ENCODE measurements around the gene KLF5.
"Not testable (repeated sequence)": the region's sequence is repeated elsewhere in the genome, so short reads cannot be mapped to it uniquely, and the experiment has no call there.

The KLF5 gene

GRCh38 chr13:73090116-73090822, 31.5 kb downstream of the KLF5 start:
- peak; percentile 68 to 92 (median 76) for DNase-seq

- DNase-seq = no peak
These were observed 32.0 kb downstream of the KLF5 start for GRCh38 chr13:73090823-73091187.

GRCh38 chr13:73092829-73093228, 34.0 kb downstream of the KLF5 start:
- peak in 1 of 3 experiments; percentile 16 for DNase-seq

- DNase-seq = no peak
These were observed 37.4 kb downstream of the KLF5 start for GRCh38 chr13:73096173-73096572.

DNA sequence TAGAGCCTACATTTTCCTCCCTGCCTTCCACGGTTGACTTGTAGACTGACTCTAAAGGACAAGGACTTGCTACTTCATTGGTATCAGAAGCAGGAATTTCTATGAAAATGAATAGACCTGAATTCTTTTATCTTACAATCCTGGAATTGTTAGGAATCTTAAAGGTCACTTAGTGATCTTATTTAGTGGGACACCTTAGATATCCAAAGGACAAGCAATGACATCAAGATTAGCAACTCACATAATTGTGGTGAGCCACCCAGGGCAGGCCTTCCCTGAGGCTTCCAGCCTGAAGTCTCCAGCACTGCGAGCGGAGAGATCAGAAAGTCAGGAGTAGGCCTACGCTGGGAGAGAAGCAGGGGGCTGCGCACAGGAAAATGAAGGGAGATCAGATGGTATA, 37.8 kb downstream of the KLF5 start:
- DNase-seq = no peak

- DNase-seq = not testable (repeated sequence)
These were observed 42.0 kb downstream of the KLF5 start for GRCh38 chr13:73100781-73101180.

DNA sequence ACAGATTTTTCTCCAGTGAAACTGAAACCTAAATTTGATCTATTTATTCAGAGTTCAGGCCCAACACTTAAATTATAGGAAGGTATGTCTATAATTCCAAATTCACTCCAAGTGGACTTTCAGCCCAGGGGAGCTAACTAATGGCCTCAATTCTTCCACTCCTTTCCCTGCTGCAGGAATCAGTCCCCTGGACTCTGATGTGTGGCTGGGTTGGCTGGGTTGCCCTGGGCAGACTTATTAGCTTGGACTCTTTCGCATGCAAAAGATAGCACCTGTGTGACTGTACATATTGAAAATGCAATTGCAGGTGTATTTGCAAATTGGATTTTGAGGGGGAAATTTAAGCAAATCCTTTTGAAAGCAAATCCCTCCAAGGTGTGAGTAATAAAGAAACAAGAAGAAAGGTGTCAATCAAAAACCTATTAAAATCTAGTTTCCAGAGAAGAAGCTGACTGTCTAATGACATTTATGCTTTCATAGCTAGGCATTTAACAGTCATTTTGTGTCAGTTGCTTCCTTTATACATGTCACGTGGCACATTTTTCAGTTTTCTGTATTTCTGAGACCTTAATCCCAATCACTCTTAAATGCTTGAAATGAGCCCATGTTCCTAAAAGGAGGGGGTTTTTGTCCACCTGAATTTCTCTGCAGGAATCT, 42.7 kb downstream of the KLF5 start:
- DNase-seq = no peak

GRCh38 chr13:73103238-73103637, 44.4 kb downstream of the KLF5 start:
- DNase-seq = peak in 1 of 3 experiments; percentile 77

DNA sequence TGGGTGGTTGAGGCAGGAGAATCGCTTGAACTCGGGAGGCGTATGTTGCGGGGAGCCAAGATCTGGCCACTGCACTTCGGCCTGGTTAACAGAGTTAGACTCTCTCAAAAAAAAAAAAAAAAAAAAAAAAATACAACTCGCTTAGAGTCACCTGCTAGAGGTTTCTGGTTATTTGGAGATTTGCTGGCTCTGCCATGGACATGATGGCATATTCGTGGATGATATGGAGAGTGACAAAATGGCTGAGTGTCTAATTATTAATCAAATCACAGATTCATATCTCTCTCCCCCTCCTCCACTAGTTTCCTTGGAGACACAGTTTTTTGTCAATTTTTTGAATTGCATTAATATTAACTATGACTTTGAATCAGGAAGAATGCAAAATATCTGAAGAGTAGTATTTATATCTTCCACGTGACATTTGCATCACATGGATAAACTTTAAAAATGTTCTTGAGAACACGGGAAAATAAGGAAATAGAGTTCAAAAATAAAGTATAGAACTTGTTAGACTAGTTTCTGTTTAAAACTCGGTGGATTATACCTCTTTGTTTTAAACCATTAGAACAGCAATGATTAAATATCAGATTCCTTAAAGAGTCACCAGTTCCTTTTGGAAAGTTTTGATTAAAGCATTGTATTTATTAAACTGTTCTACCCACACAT, 47.8 kb downstream of the KLF5 start:
- DNase-seq = no peak

DNA sequence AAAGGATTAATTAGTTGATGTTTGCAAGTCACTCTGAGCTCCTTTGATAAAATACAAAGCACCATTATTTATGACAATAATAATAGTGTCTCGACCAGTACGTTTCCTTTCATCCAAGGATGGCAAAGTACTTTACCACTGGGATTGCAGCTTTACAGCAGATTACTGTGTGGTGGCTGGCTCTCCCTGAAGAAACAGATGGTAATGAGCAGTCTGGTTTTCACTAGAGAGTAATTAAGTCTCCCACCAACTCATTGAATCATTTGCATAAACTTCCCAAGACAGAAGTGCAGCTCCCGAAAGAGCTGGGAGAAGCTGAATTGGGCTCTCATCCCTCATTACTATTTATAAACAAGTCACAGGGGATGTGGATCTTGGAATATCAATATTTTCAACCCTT, 48.7 kb downstream of the KLF5 start:
- peak in 2 of 3 experiments; percentile 19 to 72 for DNase-seq

GRCh38 chr13:73107970-73108369, 49.2 kb downstream of the KLF5 start:
- DNase-seq = peak; percentile 13 to 62 (median 51)

DNA sequence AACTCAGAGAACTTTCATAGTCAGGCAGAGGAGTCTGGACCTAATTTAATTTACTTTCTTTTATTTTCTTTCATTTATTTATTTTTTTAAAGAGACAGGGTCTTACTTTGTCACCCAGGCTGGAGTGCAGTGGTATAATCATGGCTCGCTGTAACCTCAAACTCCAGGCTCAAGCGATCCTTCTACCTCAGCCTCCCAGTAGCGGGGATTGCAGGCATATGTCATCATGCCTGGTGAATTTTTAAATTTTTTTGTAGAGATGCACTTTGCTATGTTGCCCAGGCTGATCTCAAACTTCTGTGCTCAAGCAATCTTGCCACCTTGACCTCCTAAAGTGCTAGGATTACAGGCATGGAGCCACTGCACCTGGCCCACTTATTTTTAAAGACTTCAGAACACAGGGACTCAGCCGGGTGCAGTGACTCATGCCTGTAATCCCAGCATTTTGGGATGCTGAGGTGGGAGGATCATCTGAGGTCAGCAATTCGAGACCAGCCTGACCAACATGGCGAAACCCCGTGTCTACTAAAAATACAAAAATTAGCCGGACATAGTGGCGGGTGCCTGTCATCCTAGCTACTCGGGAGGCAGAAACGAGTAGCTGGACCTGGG, 50.6 kb downstream of the KLF5 start:
- DNase-seq = no peak

DNA sequence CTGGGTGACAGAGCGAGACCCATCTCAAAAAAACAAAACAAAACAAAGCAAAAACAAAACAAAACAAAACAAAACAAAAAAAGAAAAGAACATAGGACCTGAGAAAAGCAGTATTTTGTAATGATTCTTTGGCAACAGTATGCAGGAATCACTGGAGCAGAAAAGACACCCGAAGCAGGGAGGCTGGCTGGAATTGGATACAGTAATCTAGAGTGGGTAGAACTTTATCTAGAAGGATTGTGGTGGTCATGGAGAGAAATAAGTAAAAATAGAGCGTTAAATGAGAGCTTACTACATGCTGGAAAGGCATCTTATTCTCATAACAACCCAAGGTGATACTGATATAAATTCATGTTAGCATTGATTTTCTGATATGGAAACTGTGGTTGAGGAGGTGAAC, 51.2 kb downstream of the KLF5 start:
- DNase-seq = no peak

- DNase-seq = no peak
These were observed 52.0 kb downstream of the KLF5 start for GRCh38 chr13:73110814-73111213.

- DNase-seq = no peak
These were observed 52.5 kb downstream of the KLF5 start for GRCh38 chr13:73111331-73111730.

- peak in 1 of 3 experiments; percentile 28 for DNase-seq
These were observed 60.8 kb downstream of the KLF5 start for GRCh38 chr13:73119612-73120011.
